SK-N-SH treated with all-trans-retinoic acid at 6 μM for 48 hours (cell line): ENCODE measurements around the gene TJP2.

Experiments used
- BACH2 ChIP-seq: fragments of 250-450 bp; sonication (Bioruptor Pico); IDR thresholded peaks from 2 replicates; pipeline ENCODE4 v1.9.0; 2021; ENCODE audit warnings: mild to moderate bottlenecking, borderline replicate concordance
- ESRRG ChIP-seq: fragments of 250-450 bp; sonication (Bioruptor Pico); IDR thresholded peaks from 2 replicates; pipeline ENCODE4 v1.6.1; 2021; ENCODE audit warnings: mild to moderate bottlenecking
- PPARA ChIP-seq: fragments of 250-450 bp; sonication (Bioruptor Pico); IDR thresholded peaks from 2 replicates; pipeline ENCODE4 v1.5.0; 2020; ENCODE audit warnings: mild to moderate bottlenecking, borderline replicate concordance
- RARB ChIP-seq: fragments of 250-450 bp; sonication (Bioruptor Pico); IDR thresholded peaks from 2 replicates; pipeline ENCODE4 v1.8.0; 2021; ENCODE audit warnings: mild to moderate bottlenecking, moderate library complexity
- TCF4 ChIP-seq: fragments of 250-450 bp; sonication (Bioruptor Pico); IDR thresholded peaks from 2 replicates; pipeline ENCODE4 v1.8.0; 2021; ENCODE audit warnings: mild to moderate bottlenecking, moderate library complexity, borderline replicate concordance
- TOX ChIP-seq: fragments of 250-450 bp; sonication (Bioruptor Pico); IDR thresholded peaks from 2 replicates; pipeline ENCODE4 v1.8.0; 2021; ENCODE audit warnings: mild to moderate bottlenecking, moderate library complexity, borderline replicate concordance
- ZFP3 ChIP-seq: fragments of 250-450 bp; sonication (Bioruptor Pico); IDR thresholded peaks from 2 replicates; pipeline ENCODE4 v1.5.0; 2020; ENCODE audit warnings: mild to moderate bottlenecking, moderate library complexity
- ZFP30 ChIP-seq: fragments of 450-650 bp; formaldehyde crosslinking; IDR thresholded peaks from 2 replicates; pipeline ENCODE4 v1.5.0; 2022; ENCODE audit warnings: mild to moderate bottlenecking, moderate library complexity
- ZNF565 ChIP-seq: fragments of 450-650 bp; formaldehyde crosslinking; conservative IDR thresholded peaks from 2 replicates; pipeline ENCODE4 v1.5.0; 2020; ENCODE audit warnings: low read depth, mild to moderate bottlenecking, moderate library complexity
- ZNF70 ChIP-seq: fragments of 450-650 bp; formaldehyde crosslinking; IDR thresholded peaks from 2 replicates; pipeline ENCODE4 v1.5.0; 2020; ENCODE audit warnings: mild to moderate bottlenecking, moderate library complexity
- TF ChIP-seq, protein P1 (sequence below): fragments of 250-450 bp; sonication (Bioruptor Pico); IDR thresholded peaks from 2 replicates; pipeline ENCODE4 v1.8.0; 2020; ENCODE audit warnings: mild to moderate bottlenecking, moderate library complexity, borderline replicate concordance
- TF ChIP-seq, protein P2 (sequence below): fragments of 250-450 bp; sonication (Bioruptor Pico); IDR thresholded peaks from 2 replicates; pipeline ENCODE4 v1.5.1; 2021; ENCODE audit warnings: mild to moderate bottlenecking, moderate library complexity
- TF ChIP-seq, protein P3 (sequence below): fragments of 250-450 bp; sonication (Bioruptor Pico); IDR thresholded peaks from 2 replicates; pipeline ENCODE4 v1.5.0; 2020; ENCODE audit warnings: mild to moderate bottlenecking, moderate library complexity
- TF ChIP-seq, protein P4 (sequence below): fragments of 250-450 bp; sonication (Bioruptor Pico); IDR thresholded peaks from 2 replicates; pipeline ENCODE4 v1.8.0; 2021; ENCODE audit warnings: low read depth, mild to moderate bottlenecking, moderate library complexity, borderline replicate concordance

- TF ChIP-seq ZNF70 (CRISPR knock-in tag) (no peak), ESRRG (no peak), BACH2 (CRISPR knock-in tag) (no peak), ZFP30 (no peak), TCF4 (CRISPR knock-in tag) (no peak), TOX (CRISPR knock-in tag) (no peak), RARB (no peak), ZFP3 (no peak), ZNF565 (CRISPR knock-in tag) (no peak), PPARA (CRISPR knock-in tag) (no peak)
- TF ChIP-seq, protein P1, sequence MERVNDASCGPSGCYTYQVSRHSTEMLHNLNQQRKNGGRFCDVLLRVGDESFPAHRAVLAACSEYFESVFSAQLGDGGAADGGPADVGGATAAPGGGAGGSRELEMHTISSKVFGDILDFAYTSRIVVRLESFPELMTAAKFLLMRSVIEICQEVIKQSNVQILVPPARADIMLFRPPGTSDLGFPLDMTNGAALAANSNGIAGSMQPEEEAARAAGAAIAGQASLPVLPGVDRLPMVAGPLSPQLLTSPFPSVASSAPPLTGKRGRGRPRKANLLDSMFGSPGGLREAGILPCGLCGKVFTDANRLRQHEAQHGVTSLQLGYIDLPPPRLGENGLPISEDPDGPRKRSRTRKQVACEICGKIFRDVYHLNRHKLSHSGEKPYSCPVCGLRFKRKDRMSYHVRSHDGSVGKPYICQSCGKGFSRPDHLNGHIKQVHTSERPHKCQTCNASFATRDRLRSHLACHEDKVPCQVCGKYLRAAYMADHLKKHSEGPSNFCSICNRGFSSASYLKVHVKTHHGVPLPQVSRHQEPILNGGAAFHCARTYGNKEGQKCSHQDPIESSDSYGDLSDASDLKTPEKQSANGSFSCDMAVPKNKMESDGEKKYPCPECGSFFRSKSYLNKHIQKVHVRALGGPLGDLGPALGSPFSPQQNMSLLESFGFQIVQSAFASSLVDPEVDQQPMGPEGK (CRISPR knock-in tag): no peak
- TF ChIP-seq, protein P2, sequence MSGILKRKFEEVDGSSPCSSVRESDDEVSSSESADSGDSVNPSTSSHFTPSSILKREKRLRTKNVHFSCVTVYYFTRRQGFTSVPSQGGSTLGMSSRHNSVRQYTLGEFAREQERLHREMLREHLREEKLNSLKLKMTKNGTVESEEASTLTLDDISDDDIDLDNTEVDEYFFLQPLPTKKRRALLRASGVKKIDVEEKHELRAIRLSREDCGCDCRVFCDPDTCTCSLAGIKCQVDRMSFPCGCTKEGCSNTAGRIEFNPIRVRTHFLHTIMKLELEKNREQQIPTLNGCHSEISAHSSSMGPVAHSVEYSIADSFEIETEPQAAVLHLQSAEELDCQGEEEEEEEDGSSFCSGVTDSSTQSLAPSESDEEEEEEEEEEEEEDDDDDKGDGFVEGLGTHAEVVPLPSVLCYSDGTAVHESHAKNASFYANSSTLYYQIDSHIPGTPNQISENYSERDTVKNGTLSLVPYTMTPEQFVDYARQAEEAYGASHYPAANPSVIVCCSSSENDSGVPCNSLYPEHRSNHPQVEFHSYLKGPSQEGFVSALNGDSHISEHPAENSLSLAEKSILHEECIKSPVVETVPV (CRISPR knock-in tag): no peak
- TF ChIP-seq, protein P3, sequence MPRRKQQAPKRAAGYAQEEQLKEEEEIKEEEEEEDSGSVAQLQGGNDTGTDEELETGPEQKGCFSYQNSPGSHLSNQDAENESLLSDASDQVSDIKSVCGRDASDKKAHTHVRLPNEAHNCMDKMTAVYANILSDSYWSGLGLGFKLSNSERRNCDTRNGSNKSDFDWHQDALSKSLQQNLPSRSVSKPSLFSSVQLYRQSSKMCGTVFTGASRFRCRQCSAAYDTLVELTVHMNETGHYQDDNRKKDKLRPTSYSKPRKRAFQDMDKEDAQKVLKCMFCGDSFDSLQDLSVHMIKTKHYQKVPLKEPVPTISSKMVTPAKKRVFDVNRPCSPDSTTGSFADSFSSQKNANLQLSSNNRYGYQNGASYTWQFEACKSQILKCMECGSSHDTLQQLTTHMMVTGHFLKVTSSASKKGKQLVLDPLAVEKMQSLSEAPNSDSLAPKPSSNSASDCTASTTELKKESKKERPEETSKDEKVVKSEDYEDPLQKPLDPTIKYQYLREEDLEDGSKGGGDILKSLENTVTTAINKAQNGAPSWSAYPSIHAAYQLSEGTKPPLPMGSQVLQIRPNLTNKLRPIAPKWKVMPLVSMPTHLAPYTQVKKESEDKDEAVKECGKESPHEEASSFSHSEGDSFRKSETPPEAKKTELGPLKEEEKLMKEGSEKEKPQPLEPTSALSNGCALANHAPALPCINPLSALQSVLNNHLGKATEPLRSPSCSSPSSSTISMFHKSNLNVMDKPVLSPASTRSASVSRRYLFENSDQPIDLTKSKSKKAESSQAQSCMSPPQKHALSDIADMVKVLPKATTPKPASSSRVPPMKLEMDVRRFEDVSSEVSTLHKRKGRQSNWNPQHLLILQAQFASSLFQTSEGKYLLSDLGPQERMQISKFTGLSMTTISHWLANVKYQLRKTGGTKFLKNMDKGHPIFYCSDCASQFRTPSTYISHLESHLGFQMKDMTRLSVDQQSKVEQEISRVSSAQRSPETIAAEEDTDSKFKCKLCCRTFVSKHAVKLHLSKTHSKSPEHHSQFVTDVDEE (CRISPR knock-in tag): no peak
- TF ChIP-seq, protein P4, sequence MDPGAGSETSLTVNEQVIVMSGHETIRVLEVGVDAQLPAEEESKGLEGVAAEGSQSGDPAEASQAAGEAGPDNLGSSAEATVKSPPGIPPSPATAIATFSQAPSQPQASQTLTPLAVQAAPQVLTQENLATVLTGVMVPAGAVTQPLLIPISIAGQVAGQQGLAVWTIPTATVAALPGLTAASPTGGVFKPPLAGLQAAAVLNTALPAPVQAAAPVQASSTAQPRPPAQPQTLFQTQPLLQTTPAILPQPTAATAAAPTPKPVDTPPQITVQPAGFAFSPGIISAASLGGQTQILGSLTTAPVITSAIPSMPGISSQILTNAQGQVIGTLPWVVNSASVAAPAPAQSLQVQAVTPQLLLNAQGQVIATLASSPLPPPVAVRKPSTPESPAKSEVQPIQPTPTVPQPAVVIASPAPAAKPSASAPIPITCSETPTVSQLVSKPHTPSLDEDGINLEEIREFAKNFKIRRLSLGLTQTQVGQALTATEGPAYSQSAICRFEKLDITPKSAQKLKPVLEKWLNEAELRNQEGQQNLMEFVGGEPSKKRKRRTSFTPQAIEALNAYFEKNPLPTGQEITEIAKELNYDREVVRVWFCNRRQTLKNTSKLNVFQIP (CRISPR knock-in tag): no peak
These were observed 36.8 kb upstream of the TJP2 start for GRCh38 chr9:69137311-69137710.
